Nucleus accumbens (tissue), 56 donors: ENCODE measurements around the gene IMPDH1.

Source experiments
- DNase-seq, 56 donors: peaks; one replicate each; lab custom pipeline; 2025; lab: John Stamatoyannopoulos, UW

IMPDH1 gene

DNA sequence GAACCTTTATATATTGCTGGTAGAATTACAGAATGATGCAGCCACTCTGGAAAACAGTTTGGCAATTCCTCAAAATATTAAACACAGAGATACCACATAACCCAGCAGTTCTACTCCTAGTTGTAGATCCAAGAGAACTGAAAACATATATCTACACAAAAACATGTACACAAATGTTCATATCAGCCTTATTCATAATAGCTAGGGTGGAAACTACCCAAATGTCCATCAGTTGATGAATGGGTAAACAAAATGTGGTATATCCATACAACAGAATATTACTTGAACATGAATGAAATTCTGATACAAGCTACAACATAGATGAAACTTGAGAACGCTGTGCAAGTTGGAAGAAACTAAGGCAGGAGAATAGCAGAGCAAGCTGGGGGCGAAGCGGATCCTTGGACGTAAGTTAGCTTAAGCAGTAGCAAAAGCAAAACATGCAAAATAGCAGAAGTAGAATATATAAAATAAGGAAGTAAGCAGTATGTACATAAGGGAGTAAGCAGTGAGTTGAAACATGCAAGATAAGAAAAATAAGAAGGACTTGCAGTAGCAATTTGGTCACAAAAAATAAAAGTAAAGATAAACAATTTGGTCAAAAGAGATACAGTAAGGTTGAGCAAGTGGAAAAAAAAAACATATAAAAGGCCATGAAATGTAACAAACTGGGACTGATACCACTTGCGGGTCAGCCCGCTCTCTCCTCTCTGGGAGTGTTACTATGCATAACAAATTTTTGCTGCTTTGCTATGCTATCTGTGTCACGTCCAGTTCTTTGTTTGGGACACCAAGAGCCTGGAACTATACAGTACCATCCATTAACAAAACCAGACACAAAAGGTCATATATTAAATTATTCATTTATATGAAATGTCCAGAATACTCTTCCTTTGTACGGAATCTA, 27.9 kb upstream of the IMPDH1 start:
- DNase-seq, result no peak

DNA sequence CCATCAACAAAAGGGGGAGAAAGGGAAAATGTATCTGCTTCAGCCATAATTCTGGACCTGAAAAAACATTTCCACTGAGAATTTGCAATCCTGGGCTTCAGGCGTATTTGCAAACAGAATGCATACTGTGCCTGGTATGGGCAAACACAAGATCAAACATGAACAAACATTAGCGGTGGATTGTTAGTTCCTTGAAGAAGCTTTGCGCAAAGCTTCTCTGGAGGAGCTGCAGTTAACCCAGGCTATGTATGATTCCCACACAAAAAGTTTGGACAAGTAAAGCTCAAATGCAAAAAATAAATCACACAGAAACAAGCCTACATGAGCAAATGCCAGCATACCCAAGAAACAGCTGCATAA, 25.5 kb upstream of the IMPDH1 start:
- DNase-seq, result no peak

DNA sequence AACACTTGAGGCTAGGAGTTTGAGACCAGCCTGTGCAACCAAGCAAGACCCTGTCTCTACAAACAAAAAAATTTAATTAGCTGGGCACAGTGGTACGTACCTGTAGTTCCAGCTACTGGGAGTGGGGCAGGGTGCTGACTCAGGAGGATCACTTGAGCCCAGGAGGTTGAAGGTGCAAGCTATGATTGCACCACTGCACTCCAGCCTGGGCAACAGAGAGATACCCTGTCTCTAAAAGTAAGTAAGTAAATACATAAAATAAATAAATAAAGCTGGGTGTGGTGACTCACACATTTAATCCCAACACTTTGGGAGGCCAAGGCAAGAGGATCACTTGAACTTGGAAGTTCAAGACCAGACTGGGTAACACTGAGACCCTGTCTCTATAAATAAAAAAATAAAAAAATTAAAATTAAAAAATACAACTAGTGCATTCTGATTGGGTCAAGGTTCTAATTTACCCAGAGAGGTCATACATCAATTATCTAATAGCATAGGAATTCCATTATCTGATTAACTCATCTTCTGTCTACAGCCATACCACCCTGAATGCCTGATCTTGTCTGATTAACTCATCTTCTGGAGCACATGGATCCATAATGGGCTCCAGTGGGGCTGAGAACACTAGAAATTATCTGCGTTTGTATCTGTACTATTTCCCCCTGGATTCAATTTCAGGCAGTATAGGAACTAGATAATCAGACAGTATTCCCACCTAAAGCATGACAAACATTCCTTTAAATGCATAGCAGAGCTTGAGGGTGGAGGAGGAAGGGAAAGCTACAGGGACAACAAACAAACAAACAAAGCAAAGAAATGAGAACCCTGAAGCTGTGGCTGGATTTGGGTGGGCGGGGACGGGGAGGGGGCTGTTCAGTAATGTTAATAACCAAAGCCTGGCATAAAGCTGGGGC, 24.9 kb upstream of the IMPDH1 start:
- no peak for DNase-seq

DNA sequence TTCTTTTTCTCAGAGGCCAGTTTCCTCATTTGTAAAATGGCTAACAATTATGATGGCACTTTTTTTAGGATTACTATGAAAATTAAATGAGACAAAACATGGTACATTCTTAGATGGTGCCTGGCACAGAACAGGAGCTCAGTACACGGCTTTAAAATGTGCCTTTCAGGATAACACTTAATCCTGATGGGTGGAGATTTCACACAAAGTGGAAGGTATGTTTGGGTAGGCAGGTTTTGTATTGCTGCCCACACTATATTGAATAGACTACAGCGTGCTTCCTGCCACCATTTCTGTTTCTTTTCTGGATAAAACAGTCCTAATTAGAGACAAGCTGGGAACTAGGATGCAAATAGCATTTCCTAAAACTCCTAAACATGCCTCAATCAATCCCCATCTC, 22.0 kb upstream of the IMPDH1 start:
- DNase-seq, result no peak

DNA sequence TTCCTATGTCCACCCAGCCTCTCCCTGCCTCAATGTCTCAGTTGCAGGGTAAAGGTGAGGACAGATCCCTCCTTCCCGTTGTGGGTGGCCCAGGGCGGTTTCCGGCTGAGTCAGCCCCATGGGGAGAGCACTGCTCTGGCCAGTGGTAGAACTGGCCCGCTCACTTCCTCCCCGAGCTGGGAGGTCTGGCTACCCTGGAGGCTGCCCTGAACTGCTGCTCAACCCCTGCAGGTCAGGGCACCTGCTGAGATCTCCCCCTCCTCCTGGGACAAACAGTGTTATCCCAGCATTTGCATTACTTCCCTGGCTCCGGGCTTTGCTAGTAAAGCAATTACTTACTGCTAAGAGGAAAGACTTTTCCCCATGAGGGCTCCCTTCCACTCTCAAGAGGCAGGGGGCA, 21.4 kb upstream of the IMPDH1 start:
- no peak for DNase-seq

DNA sequence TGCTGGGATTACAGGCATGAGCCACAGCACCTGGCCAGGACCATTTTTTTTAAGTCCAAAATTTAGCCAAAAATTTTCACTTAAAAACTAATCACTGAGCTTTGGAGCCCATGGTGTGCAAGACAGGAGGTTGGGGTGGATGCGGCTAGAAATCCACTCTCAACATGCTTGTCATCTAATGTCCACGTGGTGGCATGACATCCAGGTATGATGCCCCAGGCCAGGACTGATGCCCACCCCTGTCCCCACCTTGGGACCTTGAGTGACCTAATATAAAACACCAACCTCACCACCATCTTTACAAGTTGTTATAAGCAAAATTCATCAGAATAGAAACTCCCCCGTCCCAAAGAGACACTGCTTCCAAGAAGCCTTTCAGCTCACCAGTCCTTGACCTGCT, 20.4 kb upstream of the IMPDH1 start:
- no peak for DNase-seq

DNA sequence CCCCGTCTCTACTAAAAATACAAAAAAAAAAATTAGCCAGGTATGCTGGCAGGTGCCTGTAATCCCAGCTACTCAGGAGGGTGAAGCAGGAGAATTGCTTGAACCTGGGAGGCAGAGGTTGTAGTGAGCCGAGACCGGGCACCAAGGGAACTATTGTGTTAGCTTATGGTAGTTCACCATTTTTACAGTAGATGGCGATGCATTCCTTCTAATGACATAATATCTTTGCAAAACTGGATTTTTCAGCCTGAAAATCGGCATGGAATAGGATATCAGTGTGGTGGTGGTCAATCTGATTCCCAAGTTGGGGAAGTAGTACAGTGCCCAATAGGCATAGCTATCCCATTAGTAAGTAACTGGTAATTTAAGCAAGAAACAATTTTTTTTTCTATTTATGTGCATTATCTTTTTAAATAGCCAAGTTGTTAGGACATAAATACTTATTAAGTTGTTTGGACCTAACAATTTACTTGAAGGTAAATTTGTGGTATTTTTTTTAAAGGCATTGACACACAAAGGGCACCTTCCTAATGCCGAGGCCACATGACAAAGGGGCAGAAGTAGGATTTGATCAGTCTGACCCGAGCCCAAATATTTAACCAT, 17.6 kb upstream of the IMPDH1 start:
- DNase-seq, result peak in 1 of 56 donors; percentile 13

DNA sequence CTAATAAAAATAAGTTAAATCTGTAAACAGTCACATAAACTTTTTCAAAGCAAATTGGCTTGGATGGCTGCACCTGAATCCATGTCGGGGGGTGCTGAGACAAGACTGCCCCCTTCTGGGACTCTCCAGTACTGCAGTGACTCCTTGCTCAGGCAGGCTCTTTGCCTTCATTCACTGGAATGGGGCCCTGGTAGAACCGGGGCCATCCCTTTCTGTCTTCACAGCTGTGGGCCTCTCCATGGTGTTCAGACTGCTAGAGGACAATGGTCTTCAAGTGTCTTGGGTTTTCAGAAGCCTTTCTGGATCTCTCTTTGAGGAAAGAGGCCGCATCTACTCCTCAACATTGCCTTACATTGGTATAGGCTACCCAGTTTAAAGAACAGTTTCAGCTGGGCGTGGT, 16.1 kb upstream of the IMPDH1 start:
- DNase-seq, result peak in 41 of 56 donors; percentile 13 to 84 (median 43)

DNA sequence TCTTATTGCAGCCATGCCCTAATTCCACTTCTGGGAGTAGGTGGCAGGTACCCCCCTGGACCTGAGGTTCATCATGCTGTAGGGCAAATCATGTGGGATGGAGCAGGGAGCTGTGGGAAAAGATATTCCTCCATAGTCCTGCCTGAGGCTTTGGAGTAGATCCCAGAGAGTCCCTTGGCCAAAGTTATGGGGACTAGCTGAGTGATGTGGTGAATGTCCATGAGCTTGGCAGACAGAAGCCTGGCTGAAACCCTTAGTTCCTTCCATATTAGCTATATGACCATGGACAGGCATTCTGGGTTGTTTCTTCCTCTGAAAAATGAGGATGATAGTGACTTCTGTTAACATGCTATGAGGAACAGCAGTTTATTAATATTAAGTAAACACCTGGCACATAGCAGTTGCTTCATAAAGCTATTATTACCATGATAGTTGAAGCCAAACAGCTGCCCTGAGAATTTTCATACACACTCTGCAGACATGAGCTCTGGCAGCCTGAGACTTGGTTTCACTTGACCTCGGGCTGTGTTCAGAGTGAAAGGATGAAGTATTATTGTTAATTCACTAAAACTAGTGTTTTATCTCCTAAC, 15.0 kb upstream of the IMPDH1 start:
- no peak for DNase-seq

DNA sequence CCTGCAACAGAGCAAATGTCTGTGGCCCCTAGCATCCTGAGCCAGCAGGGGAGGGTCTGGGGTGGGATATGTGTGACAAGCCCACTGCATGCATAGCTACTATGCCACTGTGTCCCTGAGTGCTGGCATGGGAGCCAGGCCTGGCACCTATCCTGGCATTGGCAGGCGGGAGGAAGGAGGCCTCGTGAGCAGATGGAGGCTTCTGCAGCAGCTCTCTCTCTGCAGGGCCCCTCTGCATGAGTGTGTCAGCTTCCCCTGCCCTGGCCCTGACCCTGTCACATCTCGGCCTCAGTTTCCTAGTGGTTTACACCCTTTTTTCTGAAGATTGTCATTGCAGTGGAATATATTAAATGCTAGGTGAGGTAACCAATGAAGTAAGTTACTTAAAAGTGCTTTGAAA, 13.1 kb upstream of the IMPDH1 start:
- DNase-seq, result peak in 6 of 56 donors; percentile 10 to 46 (median 19)

DNA sequence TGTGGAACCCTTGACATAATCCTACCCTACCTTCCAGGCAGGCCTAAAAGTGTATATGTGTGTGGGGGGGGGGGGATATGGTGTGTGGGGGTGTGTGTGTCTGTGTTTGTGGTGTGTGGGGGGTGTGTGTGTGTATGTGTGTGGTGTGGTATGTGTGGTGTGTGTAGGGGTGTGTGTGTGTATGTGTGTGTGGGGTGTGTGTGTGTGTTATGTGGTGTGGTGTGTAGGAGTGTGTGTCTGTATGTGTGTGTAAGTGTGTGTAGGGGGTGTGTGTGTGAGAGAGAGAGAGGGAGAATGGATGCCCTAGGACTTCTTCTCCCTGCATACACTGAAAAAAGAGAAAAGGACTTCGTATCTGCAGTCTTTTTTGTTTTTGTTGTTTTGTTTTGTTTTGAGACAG, 12.3 kb upstream of the IMPDH1 start:
- no peak for DNase-seq

DNA sequence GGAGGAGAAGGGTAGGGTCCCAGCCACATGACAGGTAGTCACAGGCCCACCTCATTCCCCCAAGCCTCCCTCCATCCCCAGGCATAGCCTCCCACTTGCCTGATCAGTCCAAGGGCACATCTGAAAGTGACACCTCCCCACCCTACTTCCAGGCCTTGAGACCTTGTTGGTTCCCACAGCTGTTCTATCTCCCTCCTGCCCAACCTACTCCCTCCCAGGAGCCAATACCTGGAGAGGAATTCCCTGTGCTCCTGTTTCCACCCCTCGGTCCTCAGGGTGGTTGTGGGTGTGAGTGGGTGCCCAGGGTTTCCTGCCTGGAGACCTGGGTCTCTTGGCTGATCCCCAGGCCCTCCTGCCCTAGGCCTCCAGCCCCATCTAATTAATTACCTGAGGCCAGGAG, 11.6 kb upstream of the IMPDH1 start:
- DNase-seq, result no peak

DNA sequence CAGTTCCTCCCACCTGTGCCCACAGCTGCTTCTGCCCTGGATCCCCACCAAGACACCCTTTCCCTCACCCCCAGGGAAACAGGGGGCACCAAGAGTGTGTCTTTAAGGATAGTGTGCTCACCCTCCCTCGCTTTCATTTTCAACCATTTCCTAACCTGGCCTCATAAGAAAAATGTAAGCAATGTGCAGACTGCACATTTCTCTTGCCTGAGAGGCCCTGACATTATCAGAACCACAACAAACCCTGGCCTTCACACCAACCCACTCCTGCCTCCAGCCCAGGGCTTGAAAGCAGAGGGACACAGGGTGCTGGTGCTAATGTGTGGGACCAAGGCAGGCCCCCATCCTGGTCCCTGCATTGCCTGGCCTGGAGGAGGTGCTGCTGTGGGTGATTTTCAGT, 11.0 kb upstream of the IMPDH1 start:
- no peak for DNase-seq

DNA sequence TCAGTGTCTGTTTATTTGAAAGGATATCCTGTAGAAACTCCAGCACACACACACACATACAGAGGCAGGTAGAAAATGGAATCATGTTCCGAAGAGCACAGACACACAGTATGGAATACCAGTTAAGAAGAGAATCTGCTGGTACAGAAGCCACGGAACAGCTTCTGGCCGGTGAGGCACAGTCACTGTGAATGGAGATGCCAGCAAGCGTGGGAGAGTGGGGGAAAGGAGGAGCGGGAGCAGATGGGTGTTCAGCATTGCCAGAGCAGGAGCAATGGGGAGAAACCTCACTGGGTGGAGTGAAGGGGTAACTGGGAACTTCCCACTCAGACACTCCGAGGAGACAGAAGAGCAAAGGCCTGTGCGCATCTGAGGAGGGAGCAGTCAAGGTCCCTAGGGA, 9.5 kb upstream of the IMPDH1 start:
- DNase-seq, result no peak

DNA sequence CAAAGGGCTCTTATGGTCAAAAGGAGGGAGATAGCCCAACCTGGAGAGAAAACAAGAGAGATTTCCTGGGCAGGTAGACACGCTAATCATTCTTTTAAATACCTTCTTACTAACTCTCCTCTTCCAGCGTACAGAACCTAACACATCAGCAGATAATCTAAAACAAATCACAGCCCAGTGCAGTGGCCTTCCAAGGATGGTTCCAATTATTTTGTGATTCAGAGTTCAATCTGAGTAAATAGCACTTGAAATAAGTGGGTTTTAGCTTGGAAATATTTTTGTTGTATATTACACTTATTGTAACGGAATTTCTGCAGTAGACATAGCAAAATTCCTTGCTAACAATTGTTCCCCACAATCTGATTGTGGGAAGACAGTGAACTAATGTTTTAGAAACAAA, 7.3 kb upstream of the IMPDH1 start:
- DNase-seq, result no peak

DNA sequence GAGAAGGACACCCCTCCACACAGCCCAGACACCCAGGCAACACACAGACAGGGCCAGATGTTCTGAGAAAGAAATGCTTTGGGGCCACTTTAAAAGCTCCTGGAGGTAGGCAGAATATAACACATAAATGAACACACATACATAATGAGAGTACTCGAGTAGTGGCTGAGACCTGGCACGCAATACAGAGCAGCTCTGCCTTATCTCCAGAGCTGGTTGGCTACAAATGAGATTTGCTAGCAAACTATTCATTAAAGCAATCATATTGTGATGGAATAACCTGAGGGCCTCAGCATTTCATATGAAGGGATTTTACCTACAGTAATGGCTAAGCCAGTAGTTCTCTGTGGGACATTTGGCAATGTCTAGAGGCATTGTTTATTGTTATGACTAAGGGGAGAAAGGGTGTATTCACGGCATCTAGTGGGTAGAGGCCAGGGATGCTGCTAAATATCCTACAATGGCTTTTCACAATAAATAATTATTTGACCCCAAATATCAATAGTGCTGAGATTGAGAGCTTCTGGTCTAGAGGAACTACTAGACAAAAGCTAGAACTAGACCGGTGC, 5.5 kb upstream of the IMPDH1 start:
- no peak for DNase-seq

DNA sequence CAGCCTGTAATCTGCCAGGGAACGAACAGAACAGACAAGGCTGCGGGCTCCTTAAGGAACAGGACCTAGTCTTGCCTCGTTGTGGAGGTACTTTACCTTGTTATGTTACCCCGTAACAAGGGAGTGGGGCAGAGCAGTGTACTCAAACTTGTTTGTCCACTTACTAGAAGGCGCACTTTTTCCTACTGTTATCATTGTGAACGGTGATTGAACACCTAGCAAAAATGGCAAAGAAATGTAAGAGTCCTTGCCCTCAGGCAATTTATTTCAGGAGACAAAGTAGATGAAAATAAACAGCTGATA, 620 bp upstream of the IMPDH1 start:
- DNase-seq, result no peak

DNA sequence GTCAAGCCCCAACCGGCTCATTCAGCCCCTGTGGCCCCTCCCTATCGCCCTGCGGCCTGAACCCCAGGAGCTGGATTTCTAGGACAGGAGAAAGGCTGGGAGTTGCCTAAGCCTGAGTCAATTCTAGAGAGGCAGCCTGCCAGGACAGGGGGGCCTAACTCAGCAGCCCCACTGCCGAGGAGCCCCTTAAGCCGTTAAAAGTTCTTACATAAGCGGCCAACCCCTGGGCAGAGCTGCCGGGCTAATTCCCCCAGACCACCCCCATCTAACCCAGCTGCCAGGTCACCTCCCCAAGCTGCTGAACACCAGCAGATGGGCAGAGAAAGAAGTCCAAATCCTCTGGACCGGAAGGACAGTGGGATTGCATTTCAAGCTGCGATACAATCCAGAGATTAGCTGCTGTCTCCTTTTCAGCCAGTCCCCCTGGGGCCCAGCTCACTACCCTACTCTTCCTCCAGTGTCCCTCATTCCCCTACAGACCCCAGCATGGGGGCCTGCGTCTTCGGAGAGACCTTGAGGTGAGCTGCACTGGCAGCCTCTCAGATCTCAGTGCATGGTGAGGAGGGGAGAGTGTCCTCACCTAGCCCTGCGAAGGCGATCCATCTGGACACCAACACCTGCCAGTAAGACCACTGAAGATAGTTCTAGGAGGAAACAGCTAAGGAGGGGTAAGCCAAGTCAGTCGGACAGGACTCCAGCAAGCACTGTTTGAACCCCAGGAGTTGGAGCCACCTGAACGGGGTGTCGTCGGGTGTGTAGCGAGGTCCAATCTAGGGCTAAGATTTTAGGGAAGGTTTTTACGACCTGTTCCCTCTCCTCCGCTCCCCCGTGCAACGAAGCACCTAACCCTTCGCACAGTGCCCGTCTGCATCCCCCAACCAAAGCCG, 830 bp downstream of the IMPDH1 start:
- DNase-seq, result no peak
